Measurements from ENCODE around the gene EME2.

Gene EME2

GRCh38 chr16:1779741-1780676 is 7.4 kb downstream of the EME2 start:
- DNase-seq = no peak

- DNase-seq = no peak
Measured at GRCh38 chr16:1780677-1781072, 8.1 kb downstream of the EME2 start.

GRCh38 chr16:1781254-1781653 is 8.6 kb downstream of the EME2 start:
- DNase-seq = no peak

GRCh38 chr16:1781758-1782407 is 9.3 kb downstream of the EME2 start:
- no peak for DNase-seq

- DNase-seq = peak; percentile 99
Measured at GRCh38 chr16:1782408-1783264, 10.0 kb downstream of the EME2 start, which contains the start of the genes NUBP2 and SPSB3. TSS of gene NUBP2 (plus strand) at chr16:1782960. CDS start at chr16:1783021, 61 bp downstream. TSS of gene SPSB3 (minus strand) at chr16:1782571. CDS start at chr16:1781483, 1,088 bp downstream.

GRCh38 chr16:1784977-1785845 is 12.6 kb downstream of the EME2 start:
- DNase-seq = no peak

- no peak for DNase-seq
Measured at GRCh38 chr16:1785846-1786170, 13.2 kb downstream of the EME2 start.

GRCh38 chr16:1786242-1787055 is 13.8 kb downstream of the EME2 start:
- DNase-seq = no peak

- no peak for DNase-seq
Measured at GRCh38 chr16:1787056-1787321, 14.4 kb downstream of the EME2 start.

GRCh38 chr16:1787322-1788094 is 14.9 kb downstream of the EME2 start:
- no peak for DNase-seq

- DNase-seq = no peak
Measured at GRCh38 chr16:1788095-1788707, 15.6 kb downstream of the EME2 start.

- DNase-seq = no peak
Measured at GRCh38 chr16:1788708-1789100, 16.1 kb downstream of the EME2 start.

GRCh38 chr16:1789643-1790045 is 17.0 kb downstream of the EME2 start:
- no peak for DNase-seq

- no peak for DNase-seq
Measured at GRCh38 chr16:1790261-1790610, 17.6 kb downstream of the EME2 start.

- no peak for DNase-seq
Measured at GRCh38 chr16:1790611-1791255, 18.1 kb downstream of the EME2 start.

GRCh38 chr16:1791256-1791942 is 18.8 kb downstream of the EME2 start:
- no peak for DNase-seq

GRCh38 chr16:1791943-1792812 is 19.6 kb downstream of the EME2 start:
- DNase-seq = no peak
